Adipocyte (in vitro differentiated cells): ENCODE data around the gene CLNK.

Experiments
- DNase-seq: peaks from one replicate; pipeline ENCODE4 v3.0.0-alpha.2; 2015; ENCODE audit warnings: low read depth
- H3K27me3 ChIP-seq: replicated peaks from 2 replicates; pipeline ENCODE4 v1.7.0; 2013; ENCODE audit warnings: mild to moderate bottlenecking, low read length, moderate library complexity; ENCODE audit not compliant: control insufficient read depth, insufficient read depth
- H3K36me3 ChIP-seq: 2 replicates; pipeline ENCODE4 v1.7.0; 2013; ENCODE audit warnings: low read length, mild to moderate bottlenecking, moderate library complexity; ENCODE audit not compliant: control insufficient read depth, insufficient read depth, severe bottlenecking
- H3K4me1 ChIP-seq: 2 replicates; pipeline ENCODE4 v1.7.0; 2013; ENCODE audit warnings: mild to moderate bottlenecking, low read length, moderate library complexity; ENCODE audit not compliant: control insufficient read depth, insufficient read depth
- H3K4me3 ChIP-seq: 2 replicates; pipeline ENCODE4 v1.7.0; 2013; ENCODE audit warnings: mild to moderate bottlenecking, low read length, moderate library complexity
- H3K9ac ChIP-seq: 2 replicates; pipeline ENCODE4 v1.7.0; 2013; ENCODE audit warnings: mild to moderate bottlenecking, low read length, moderate library complexity
- H3K9me3 ChIP-seq: 2 replicates; pipeline ENCODE4 v1.7.0; 2013; ENCODE audit warnings: mild to moderate bottlenecking, low read length, moderate library complexity; ENCODE audit not compliant: control insufficient read depth

The CLNK gene

DNA sequence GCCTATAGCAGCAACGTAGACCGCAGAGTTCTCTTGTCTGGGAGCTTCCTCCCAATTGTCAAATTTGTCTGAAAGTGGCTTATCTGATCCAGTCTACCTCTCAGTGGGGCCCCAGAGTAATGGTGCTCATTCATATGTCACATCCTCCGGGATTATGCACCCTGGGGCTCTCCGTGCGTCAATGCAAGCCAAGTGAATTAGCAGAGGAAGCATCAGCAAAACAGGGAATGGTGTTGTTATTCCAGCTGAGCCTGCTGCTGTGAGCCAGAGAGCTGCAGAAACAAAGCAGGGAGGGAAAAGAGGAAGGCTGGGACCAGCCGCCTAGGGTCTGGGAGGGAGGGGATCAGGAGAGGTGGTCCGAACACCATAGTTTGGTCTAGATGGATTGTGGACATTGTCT lies 95.2 kb downstream of the CLNK start:
- Histone ChIP-seq H3K9ac (no peak overlapping the region), H3K9me3 (no peaks in the 10 kb centered on the region), H3K36me3 (no peaks in the 10 kb centered on the region), H3K4me3 (no peak overlapping the region), H3K27me3 (peaks cover 3% of the 10 kb centered on the region), H3K4me1 (peaks cover 3% of the 10 kb centered on the region)
- no peak for DNase-seq

DNA sequence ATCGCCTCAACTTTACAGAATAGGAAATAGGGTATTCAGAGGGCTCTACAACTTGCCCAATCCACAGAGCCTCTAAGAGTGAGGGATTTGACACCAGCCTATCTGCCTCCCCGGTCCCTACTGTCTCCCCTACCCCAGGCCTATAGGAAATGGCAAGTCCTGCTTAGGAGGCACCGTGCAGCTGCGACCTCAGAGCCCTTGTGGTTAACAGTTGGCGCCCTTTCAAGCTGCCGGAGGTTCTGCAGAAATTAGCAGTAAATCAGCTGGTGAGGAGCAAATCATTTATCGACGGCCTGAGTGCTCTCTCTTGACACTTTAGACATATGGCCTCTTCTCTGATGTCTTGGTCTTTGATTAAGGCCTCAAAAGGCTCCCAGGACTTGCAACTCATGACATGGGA lies 96.9 kb downstream of the CLNK start:
- Histone ChIP-seq H3K27me3 (peaks cover 3% of the 10 kb centered on the region), H3K9me3 (no peaks in the 10 kb centered on the region), H3K4me3 (no peak overlapping the region), H3K9ac (no peak overlapping the region), H3K4me1 (peaks cover 5% of the 10 kb centered on the region), H3K36me3 (no peaks in the 10 kb centered on the region)
- DNase-seq = no peak

DNA sequence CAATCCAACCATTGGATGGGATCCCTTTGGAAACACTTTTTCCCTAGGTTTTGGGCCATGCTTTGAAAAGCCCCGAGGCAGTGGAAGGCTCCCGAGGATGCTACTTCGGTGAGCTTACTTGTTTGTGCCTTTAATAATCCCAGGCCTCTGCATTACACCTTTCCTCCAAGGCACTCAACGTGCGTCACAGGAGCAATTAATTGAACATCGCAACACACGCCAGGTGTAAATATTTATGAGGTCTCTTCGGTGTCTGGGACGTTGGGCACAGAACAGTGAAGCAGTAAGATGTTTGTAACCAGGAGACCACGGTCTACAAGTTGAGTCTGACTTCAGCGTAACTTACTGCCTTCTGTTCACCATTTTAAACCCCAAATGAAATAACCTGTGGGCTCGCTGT lies 97.3 kb downstream of the CLNK start:
- Histone ChIP-seq H3K9ac (no peak overlapping the region), H3K4me1 (peaks cover 5% of the 10 kb centered on the region), H3K4me3 (no peak overlapping the region), H3K36me3 (no peaks in the 10 kb centered on the region), H3K9me3 (no peaks in the 10 kb centered on the region), H3K27me3 (peaks cover 3% of the 10 kb centered on the region)
- no peak for DNase-seq

DNA sequence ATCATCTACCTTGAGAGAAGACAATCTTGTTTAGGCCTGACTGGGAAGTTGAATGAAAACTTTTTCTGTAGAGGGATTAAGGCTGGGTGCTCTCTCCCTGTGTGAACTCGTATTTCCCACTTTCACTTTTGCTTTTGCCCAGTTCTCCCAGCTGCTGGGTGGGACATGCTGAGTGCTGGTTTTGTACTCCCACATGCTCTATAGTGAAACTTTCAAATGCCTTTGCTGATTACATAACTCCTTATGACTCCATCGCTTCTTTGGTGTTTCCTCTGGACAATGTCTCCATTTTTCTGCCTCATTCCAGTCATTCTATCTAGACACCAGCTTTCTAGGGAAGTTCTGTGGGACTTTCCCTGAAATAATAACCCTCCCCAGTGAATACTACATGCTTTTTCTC lies 100.5 kb downstream of the CLNK start:
- no peaks in the 10 kb centered on the region for H3K36me3 ChIP-seq
- H3K9ac ChIP-seq = no peak overlapping the region
- peaks cover 5% of the 10 kb centered on the region for H3K4me1 ChIP-seq
- H3K27me3 ChIP-seq = peaks cover 4% of the 10 kb centered on the region
- no peaks in the 10 kb centered on the region for H3K9me3 ChIP-seq
- peak; percentile 46 for DNase-seq
- H3K4me3 ChIP-seq = peak overlapping the region; percentile 68

DNA sequence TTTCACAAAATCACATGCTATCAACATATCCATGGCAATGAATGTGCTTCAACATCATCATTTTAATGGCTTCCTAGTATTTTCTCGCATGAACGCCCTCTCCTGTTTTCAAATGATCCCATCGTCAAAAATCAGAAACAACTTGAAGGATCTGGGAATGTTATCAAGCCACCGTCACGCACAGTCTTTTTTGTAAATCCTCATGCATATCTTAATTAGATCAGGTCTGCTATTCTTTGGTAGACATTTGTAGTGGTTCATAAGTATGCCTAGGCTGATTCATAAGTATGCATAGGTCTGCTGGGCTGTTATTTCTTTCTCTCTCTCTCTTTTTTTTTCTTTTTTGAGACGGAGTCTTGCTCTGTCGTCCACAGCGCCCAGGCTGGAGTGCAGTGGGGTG lies 101.6 kb downstream of the CLNK start:
- Histone ChIP-seq H3K9ac (no peak overlapping the region), H3K36me3 (no peaks in the 10 kb centered on the region), H3K27me3 (peaks cover 7% of the 10 kb centered on the region), H3K4me3 (no peak overlapping the region), H3K4me1 (peaks cover 5% of the 10 kb centered on the region), H3K9me3 (no peaks in the 10 kb centered on the region)
- no peak for DNase-seq

DNA sequence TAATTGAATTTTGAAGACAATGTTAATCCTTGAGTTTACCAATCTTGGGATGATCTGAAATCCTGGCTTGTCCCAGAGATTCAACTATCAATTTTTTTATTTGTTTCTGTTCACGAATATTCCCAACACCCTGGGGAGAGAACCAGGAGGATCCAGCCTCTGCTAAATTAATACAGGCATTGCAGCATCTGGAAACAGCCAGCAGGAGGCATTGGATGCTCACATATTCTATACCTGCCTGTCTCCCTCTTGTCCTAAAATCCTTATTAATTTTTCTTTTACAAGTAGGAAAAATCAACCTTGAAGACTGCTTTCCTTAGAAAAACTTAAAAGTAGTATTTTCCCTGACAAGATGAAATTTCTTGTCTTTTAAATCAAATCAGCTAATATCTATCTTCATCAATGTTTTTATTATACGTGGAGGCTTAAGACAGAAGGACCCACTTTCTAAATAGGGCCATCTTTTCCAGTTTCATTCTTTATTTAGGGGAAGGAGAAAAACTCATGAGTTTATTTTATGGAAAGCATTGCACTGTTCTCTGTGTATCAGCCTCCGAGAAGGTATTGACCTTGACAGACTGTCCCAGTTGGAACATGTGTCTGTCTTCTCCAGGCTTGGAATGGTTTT lies 102.4 kb downstream of the CLNK start:
- Histone ChIP-seq H3K9me3 (no peaks in the 10 kb centered on the region), H3K9ac (no peak overlapping the region), H3K4me1 (peaks cover 5% of the 10 kb centered on the region), H3K36me3 (no peaks in the 10 kb centered on the region), H3K4me3 (no peak overlapping the region), H3K27me3 (peaks cover 5% of the 10 kb centered on the region)
- DNase-seq = peak; percentile 78

DNA sequence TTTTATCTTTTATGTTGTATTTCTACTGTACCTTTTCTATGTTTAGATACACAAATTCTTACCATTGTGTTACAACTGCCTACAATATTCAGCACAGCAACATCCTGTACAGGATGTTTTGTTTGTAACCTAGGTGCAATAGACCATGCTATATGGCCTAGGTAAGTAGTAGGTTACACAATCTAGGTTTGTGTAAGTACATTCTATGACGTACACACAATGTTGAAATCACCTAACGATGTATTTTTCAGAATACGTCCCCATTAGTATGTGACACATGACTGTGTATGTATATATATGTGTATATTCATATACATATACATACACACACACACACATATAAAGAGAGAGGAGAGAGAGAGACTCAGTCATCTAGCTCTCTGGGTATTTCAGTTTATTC lies 103.5 kb downstream of the CLNK start:
- no peak for DNase-seq
- Histone ChIP-seq H3K4me1 (peaks cover 5% of the 10 kb centered on the region), H3K4me3 (no peak overlapping the region), H3K9ac (no peak overlapping the region), H3K27me3 (peaks cover 8% of the 10 kb centered on the region), H3K36me3 (no peaks in the 10 kb centered on the region), H3K9me3 (no peaks in the 10 kb centered on the region)

DNA sequence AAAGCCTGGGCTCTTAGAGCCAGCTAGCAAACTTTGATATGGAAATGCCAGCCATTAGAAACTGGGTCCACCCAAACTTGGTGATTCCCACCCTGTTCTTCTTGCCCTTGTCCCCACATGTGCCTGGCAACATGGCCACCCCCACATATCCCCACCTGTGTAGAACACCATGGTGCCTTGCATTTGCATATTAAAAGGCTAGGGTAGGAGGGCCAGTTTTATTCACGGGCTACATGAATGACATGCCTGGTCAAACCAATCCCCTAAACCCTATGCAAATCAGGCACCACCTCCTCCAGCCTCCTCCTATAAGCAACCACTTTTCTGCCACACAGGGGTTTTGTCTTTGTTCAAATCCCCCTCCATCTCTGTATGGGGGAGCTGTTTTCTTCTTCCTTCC lies 104.9 kb downstream of the CLNK start:
- Histone ChIP-seq H3K27me3 (peaks cover 9% of the 10 kb centered on the region), H3K9me3 (no peaks in the 10 kb centered on the region), H3K4me1 (peaks cover 5% of the 10 kb centered on the region), H3K36me3 (no peaks in the 10 kb centered on the region), H3K9ac (no peak overlapping the region), H3K4me3 (no peak overlapping the region)
- no peak for DNase-seq

DNA sequence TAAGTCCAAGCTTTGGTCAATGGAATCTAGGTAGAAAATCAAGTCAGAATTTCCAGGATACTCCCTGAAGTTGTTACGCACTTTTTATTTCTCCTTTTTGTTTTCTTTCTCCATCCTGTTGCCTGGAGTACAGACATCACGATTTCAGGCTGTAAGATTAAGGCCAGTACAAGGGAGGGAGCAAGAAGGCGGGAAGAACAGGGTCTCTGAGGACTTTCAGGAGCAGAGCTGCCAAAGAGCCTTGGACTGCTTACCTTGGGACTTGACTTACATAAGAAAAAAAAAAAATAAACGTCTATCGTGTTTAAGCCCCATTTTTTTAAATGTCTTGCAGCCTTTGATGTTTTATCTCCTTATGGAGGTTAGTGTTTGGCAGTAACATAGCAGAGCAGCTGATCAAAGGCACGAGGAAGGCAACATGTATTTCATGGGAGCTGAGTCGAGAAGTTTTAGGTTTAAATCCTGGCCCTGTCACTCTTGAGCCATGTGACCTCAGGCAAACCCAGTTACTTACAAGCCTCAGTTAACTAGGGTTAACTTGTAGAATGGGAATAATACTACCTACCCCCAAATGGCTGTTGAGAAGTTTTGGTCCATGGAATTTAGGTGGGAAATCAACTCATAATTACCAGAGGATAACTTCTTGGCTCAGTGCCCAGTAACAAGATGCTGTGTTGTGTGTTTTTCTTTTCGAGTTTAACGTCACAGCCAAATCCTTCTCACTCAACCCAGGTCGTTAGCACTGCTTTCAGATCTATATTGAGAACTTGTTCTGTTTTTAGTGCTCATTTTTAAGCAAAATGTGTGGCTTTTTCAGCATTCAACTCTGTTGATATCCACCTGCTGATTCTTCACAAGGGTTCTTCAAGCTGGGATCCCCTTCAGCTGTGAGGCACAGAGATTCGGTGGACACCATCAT lies 106.8 kb downstream of the CLNK start:
- Histone ChIP-seq H3K4me3 (no peak overlapping the region), H3K36me3 (no peaks in the 10 kb centered on the region), H3K9ac (no peak overlapping the region), H3K4me1 (no peaks in the 10 kb centered on the region), H3K9me3 (no peaks in the 10 kb centered on the region), H3K27me3 (peaks cover 17% of the 10 kb centered on the region)
- no peak for DNase-seq

DNA sequence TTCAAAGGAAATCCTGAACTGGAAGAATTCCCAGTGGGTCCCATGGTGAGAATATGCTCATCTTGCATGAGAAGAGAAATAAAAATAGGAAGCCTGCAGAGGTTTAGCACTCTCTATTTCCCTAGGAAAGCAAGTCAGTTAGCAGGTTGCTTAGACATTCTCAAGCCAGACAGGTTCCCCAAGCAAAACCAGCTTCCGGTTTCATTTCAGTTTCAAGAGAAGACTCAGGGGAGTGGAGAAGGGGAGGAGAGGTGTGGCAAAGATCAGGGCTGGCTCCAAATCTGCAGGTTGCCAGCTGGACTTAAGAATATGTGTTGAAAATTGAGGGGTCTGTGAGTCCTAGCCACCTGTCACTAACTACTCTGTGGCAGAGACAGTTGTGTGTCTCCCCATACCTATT lies 107.5 kb downstream of the CLNK start:
- H3K4me3 ChIP-seq = no peak overlapping the region
- peaks cover 17% of the 10 kb centered on the region for H3K27me3 ChIP-seq
- no peaks in the 10 kb centered on the region for H3K4me1 ChIP-seq
- H3K9me3 ChIP-seq = no peaks in the 10 kb centered on the region
- no peaks in the 10 kb centered on the region for H3K36me3 ChIP-seq
- DNase-seq = no peak
- no peak overlapping the region for H3K9ac ChIP-seq

DNA sequence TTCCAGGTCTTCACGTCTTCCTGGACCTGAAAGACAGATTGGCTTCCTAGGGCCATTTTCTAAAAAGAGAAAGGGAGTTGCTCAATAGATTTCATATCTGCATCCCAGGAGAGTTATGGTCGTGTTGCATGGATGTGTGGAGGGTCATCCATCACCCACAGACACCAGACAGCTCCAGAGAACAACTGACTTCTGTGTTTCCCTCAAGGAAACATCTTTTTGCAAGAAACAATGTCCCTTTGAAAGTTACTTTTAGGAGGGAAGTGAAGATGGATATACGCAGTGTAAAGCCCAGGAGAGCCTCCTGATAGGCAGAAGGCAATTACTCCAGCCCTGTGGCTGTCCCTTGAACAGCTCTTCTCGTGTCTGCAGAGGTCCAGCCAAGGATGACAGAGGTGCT lies 108.3 kb downstream of the CLNK start:
- no peaks in the 10 kb centered on the region for H3K9me3 ChIP-seq
- no peaks in the 10 kb centered on the region for H3K4me1 ChIP-seq
- H3K4me3 ChIP-seq = no peak overlapping the region
- H3K36me3 ChIP-seq = no peaks in the 10 kb centered on the region
- peaks cover 17% of the 10 kb centered on the region for H3K27me3 ChIP-seq
- no peak for DNase-seq
- no peak overlapping the region for H3K9ac ChIP-seq
